Measurements from ENCODE around the gene TMEM82.

Gene TMEM82

DNA sequence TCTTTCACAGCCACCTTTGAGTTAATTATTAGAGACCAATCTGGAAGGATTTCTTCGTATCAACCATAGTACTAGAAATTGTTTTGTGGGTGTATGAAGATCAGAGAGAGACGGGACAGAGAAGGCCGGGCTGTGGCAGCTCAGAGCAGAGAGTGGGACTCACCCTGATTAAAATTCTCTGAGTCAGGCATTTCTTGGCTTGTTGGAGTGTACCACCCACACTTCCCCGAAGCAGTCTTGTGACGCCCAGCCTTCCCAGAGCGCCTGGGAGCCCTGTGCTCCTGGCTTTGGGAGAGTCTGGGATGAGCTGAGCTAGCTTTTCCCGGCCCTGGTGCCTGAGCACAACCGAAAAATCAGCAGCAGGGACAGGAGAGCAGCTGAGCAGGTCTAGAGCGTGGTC, 38.7 kb upstream of the TMEM82 start (continued):
- no peak for TF ChIP-seq PRDM4 (tag by site-specific recombination; IDR thresholded peaks at IDR 0.05)
- TF ChIP-seq ZNF701 (tag by site-specific recombination; IDR thresholded peaks at IDR 0.05): no peak
- no peak for TF ChIP-seq ZNF660 (tag by site-specific recombination; IDR thresholded peaks at IDR 0.05)
- no peak for TF ChIP-seq SCRT2 (tag by site-specific recombination; IDR thresholded peaks at IDR 0.05)
- peak; percentile 92 for TF ChIP-seq PRDM10 (tag by site-specific recombination; IDR thresholded peaks at IDR 0.05)
- TF ChIP-seq, protein P1, sequence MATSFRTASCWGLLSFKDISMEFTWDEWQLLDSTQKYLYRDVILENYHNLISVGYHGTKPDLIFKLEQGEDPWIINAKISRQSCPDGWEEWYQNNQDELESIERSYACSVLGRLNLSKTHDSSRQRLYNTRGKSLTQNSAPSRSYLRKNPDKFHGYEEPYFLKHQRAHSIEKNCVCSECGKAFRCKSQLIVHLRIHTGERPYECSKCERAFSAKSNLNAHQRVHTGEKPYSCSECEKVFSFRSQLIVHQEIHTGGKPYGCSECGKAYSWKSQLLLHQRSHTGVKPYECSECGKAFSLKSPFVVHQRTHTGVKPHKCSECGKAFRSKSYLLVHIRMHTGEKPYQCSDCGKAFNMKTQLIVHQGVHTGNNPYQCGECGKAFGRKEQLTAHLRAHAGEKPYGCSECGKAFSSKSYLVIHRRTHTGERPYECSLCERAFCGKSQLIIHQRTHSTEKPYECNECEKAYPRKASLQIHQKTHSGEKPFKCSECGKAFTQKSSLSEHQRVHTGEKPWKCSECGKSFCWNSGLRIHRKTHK (tag by site-specific recombination; IDR thresholded peaks at IDR 0.05): no peak
- TF ChIP-seq ZNF677 (tag by site-specific recombination; IDR thresholded peaks at IDR 0.05): no peak
- no peak for TF ChIP-seq ZNF292 (tag by site-specific recombination; IDR thresholded peaks at IDR 0.05; ENCODE audit: borderline replicate concordance, low read depth)
- TF ChIP-seq ZNF777 (tag by site-specific recombination; IDR thresholded peaks at IDR 0.05; ENCODE audit: borderline replicate concordance): no peak
- no peak for TF ChIP-seq ZBTB48 (tag by site-specific recombination; IDR thresholded peaks at IDR 0.05)

- Histone ChIP-seq H3K4me3 (ENCODE audit: low read depth, low read length) (no peak overlapping the region), H3K4me1 (ENCODE audit: control insufficient read depth, insufficient read depth, low read length) (no peaks in the 10 kb centered on the region), H3K36me3 (ENCODE audit: control insufficient read depth in 2 of 2, insufficient read depth in 1 of 2, low read length in 2 of 2) (peaks cover 0 to 14% of the 10 kb centered on the region in 2 experiments; a peak in 2 of 3 replicates), H3K9me3 (ENCODE audit: control insufficient read depth, insufficient read depth, low read depth, low read length) (no peaks in the 10 kb centered on the region), H3K27ac (ENCODE audit: extremely low read depth, low read depth, low read length) (no peak overlapping the region)
- ChIA-PET POLR2A (no interaction called here), CTCF (no interaction called here)
- TF ChIP-seq ZFHX2 (tag by site-specific recombination; conservative IDR thresholded peaks at IDR 0.05) (0 out of 2 replicates have a peak, but pooled peaks have one; percentile 11), PRDM4 (tag by site-specific recombination; IDR thresholded peaks at IDR 0.05) (no peak), ZNF585B (tag by site-specific recombination; IDR thresholded peaks at IDR 0.05) (no peak), ZFP41 (tag by site-specific recombination; IDR thresholded peaks at IDR 0.05; ENCODE audit: borderline replicate concordance) (no peak), ZNF776 (tag by site-specific recombination; IDR thresholded peaks at IDR 0.05; ENCODE audit: borderline replicate concordance) (no peak), ZBTB8A (tag by site-specific recombination; IDR thresholded peaks at IDR 0.05) (no peak), EGR2 (tag by site-specific recombination; IDR thresholded peaks at IDR 0.05; ENCODE audit: low read depth) (0 out of 2 replicates have a peak, but pooled peaks have one; percentile 26), YY1 (tag by site-specific recombination; IDR thresholded peaks at IDR 0.05) (no peak), ZNF677 (tag by site-specific recombination; IDR thresholded peaks at IDR 0.05) (no peak), GLIS2 (tag by site-specific recombination; IDR thresholded peaks at IDR 0.05) (no peak), MYNN (tag by site-specific recombination; IDR thresholded peaks at IDR 0.05; ENCODE audit: borderline replicate concordance) (no peak), ZNF175 (tag by site-specific recombination; IDR thresholded peaks at IDR 0.05) (no peak)
- TF ChIP-seq, protein P2, sequence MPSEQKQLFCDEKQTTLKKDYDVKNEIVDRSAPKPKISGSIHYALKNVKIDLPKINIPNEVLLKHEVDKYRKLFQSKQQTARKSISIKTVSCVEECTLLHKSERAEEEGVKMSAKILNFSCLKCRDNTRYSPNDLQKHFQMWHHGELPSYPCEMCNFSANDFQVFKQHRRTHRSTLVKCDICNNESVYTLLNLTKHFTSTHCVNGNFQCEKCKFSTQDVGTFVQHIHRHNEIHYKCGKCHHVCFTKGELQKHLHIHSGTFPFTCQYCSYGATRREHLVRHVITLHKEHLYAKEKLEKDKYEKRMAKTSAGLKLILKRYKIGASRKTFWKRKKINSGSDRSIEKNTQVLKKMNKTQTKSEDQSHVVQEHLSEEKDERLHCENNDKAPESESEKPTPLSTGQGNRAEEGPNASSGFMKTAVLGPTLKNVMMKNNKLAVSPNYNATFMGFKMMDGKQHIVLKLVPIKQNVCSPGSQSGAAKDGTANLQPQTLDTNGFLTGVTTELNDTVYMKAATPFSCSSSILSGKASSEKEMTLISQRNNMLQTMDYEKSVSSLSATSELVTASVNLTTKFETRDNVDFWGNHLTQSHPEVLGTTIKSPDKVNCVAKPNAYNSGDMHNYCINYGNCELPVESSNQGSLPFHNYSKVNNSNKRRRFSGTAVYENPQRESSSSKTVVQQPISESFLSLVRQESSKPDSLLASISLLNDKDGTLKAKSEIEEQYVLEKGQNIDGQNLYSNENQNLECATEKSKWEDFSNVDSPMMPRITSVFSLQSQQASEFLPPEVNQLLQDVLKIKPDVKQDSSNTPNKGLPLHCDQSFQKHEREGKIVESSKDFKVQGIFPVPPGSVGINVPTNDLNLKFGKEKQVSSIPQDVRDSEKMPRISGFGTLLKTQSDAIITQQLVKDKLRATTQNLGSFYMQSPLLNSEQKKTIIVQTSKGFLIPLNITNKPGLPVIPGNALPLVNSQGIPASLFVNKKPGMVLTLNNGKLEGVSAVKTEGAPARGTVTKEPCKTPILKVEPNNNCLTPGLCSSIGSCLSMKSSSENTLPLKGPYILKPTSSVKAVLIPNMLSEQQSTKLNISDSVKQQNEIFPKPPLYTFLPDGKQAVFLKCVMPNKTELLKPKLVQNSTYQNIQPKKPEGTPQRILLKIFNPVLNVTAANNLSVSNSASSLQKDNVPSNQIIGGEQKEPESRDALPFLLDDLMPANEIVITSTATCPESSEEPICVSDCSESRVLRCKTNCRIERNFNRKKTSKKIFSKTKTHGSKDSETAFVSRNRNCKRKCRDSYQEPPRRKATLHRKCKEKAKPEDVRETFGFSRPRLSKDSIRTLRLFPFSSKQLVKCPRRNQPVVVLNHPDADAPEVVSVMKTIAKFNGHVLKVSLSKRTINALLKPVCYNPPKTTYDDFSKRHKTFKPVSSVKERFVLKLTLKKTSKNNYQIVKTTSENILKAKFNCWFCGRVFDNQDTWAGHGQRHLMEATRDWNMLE (tag by site-specific recombination; conservative IDR thresholded peaks at IDR 0.05; ENCODE audit: low read depth): no peak
Measured at GRCh38 chr1:15704526-15705183, 37.6 kb upstream of the TMEM82 start.
